Measurements from ENCODE around the gene LRRC8B. TPM values are rescaled to one million over a fixed set of nuclear protein-coding genes. Genes with fewer than 3 reads are reported as not detected.
A peak's percentile ranks its signal among the peaks of the same experiment; 100 is the strongest.
"Not testable (repeated sequence)": the region's sequence is repeated elsewhere in the genome, so short reads cannot be mapped to it uniquely, and the experiment has no call there.

The LRRC8B gene
- total and polyA plus RNA-seq, 2 of the 13 experiments (the other 11 are each of a cell fraction or from before 2014, with no cell fraction given): 4.9 to 7.6 TPM

DNA sequence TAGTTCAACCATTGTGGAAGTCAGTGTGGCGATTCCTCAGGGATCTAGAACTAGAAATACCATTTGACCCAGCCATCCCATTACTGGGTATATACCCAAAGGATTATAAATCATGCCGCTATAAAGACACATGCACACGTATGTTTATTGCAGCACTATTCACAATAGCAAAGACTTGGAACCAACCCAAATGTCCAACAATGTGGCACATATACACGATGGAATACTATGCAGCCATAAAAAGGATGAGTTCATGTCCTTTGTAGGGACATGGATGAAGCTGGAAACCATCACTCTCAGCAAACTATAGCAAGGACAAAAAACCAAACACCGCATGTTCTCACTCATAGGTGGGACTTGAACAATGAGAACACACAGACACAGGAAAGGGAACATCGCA, 2.7 kb upstream of the LRRC8B start:
- H4K20me1 ChIP-seq (ENCODE audit: insufficient read depth, low read length); H3K27me3 ChIP-seq (ENCODE audit: control insufficient read depth in 1 of 2, insufficient read depth in 2 of 2, low read length in 2 of 2); POLR2A ChIA-PET; H3K4me2 ChIP-seq (ENCODE audit: low read depth, low read length); H3K36me3 ChIP-seq (replicated peaks in 1 of 2; ENCODE audit: control insufficient read depth in 1 of 2, insufficient read depth in 2 of 2, low read length in 2 of 2); DNase-seq (ENCODE audit: low spot score); H3K27ac ChIP-seq (ENCODE audit: extremely low read length, insufficient read depth, low read length); H2AFZ ChIP-seq (ENCODE audit: low read length); H3K9ac ChIP-seq (ENCODE audit: insufficient read depth, low read depth, low read length); CTCF ChIA-PET (ENCODE audit: low intra/inter-chr PET ratio, low total read pairs); BruUV-seq (replicated peaks); FAIRE-seq; H3K4me3 ChIP-seq (replicated peaks in 1 of 3; ENCODE audit: insufficient read depth in 1 of 3, low read depth in 2 of 3, low read length in 3 of 3); ATAC-seq; in situ Hi-C loops (cut with HindIII; ENCODE audit: extremely low pct_ligation_motif_present, low pct_unique_long_range_greater_than_20kb); H3K9me3 ChIP-seq (ENCODE audit: low read length): not testable (repeated sequence)
- intact Hi-C loops (cut with micrococcal nuclease; ENCODE audit: unreplicated experiment): loop anchor here (2.0 to 10.0 kb wide), 3 partner anchors 45 to 627 kb away; partner anchors contain the start of gene GTF2B
- Histone ChIP-seq H3K4me1 (ENCODE audit: insufficient read depth, low read length) (peaks cover 28% of the 10 kb centered on the region), H3K79me2 (ENCODE audit: insufficient read depth, low read length) (peaks cover 13% of the 10 kb centered on the region)
- 94% methylated on average over 6 of the region's 6 CpGs for WGBS (ENCODE audit: low lambda C conversion rate)

GRCh38 chr1:89523572-89524368, 859 bp upstream of the LRRC8B start:
- Histone ChIP-seq H3K27me3 (ENCODE audit: control insufficient read depth in 1 of 2, insufficient read depth in 2 of 2, low read length in 2 of 2) (no peaks in the 10 kb centered on the region; a peak in 1 of 5 replicates), H2AFZ (ENCODE audit: low read length) (peak overlapping the region; percentile 28), H3K4me2 (ENCODE audit: low read depth, low read length) (peak overlapping the region; percentile 87), H3K36me3 (replicated peaks in 1 of 2; ENCODE audit: control insufficient read depth in 1 of 2, insufficient read depth in 2 of 2, low read length in 2 of 2) (no peaks in the 10 kb centered on the region), H3K4me3 (replicated peaks in 1 of 3; ENCODE audit: insufficient read depth in 1 of 3, low read depth in 2 of 3, low read length in 3 of 3) (peak overlapping the region; percentile 77 to 100 (median 89); a peak in 5 of 6 replicates), H4K20me1 (ENCODE audit: insufficient read depth, low read length) (no peaks in the 10 kb centered on the region), H3K9ac (ENCODE audit: insufficient read depth, low read depth, low read length) (peak overlapping the region; percentile 89), H3K79me2 (ENCODE audit: insufficient read depth, low read length) (peaks cover 16% of the 10 kb centered on the region), H3K9me3 (ENCODE audit: low read length) (no peaks in the 10 kb centered on the region), H3K4me1 (ENCODE audit: insufficient read depth, low read length) (peaks cover 46% of the 10 kb centered on the region), H3K27ac (ENCODE audit: extremely low read length, insufficient read depth, low read length) (peak overlapping the region; percentile 84)
- in situ Hi-C loops (cut with HindIII; ENCODE audit: extremely low pct_ligation_motif_present, low pct_unique_long_range_greater_than_20kb): no loop called here
- ATAC-seq: peak; percentile 53
- WGBS (ENCODE audit: low lambda C conversion rate): 61% methylated on average over 19 of the region's 21 CpGs
- TSS peak; percentile 75 for BruUV-seq (replicated peaks)
- no peak for FAIRE-seq
- intact Hi-C loops (cut with micrococcal nuclease; ENCODE audit: unreplicated experiment): loop anchor here (5.0 to 10.0 kb wide), 2 partner anchors 44 to 629 kb away; partner anchors contain the start of gene GTF2B
- DNase-seq (ENCODE audit: low spot score): peak; percentile 30
- ChIA-PET CTCF (ENCODE audit: low intra/inter-chr PET ratio, low total read pairs) (no interaction called here), POLR2A (interaction anchor here (0.7 to 0.9 kb wide), 5 partner anchors 13 to 73 kb away, joined by 3 read pairs; no protein-coding TSS in a partner anchor)
- TF ChIP-seq ZNF446 (CRISPR knock-in tag; IDR thresholded peaks at IDR 0.05): no peak
- TF ChIP-seq DNMT3B (CRISPR knock-in tag; conservative IDR thresholded peaks at IDR 0.05): no peak
- peak; percentile 83 for TF ChIP-seq NFE2L1 (CRISPR knock-in tag; IDR thresholded peaks at IDR 0.05; ENCODE audit: borderline replicate concordance)
- no peak for TF ChIP-seq KDM2A (CRISPR knock-in tag; IDR thresholded peaks at IDR 0.05; ENCODE audit: borderline replicate concordance, low read depth)
- 0 out of 2 replicates have a peak, but pooled peaks have one; percentile 22 for TF ChIP-seq NR0B2 (CRISPR knock-in tag; IDR thresholded peaks at IDR 0.05)
- 0 out of 2 replicates have a peak, but pooled peaks have one; percentile 60 for TF ChIP-seq ZNF225 (CRISPR knock-in tag; IDR thresholded peaks at IDR 0.05)
- 0 out of 2 replicates have a peak, but pooled peaks have one; percentile 83 for TF ChIP-seq ZNF703 (CRISPR knock-in tag; IDR thresholded peaks at IDR 0.05; ENCODE audit: borderline replicate concordance)
- 0 out of 2 replicates have a peak, but pooled peaks have one; percentile 50 for TF ChIP-seq CENPT (CRISPR knock-in tag; IDR thresholded peaks at IDR 0.05; ENCODE audit: low read depth)
- TF ChIP-seq CREB1 (IDR thresholded peaks at IDR 0.05): no peak
- TF ChIP-seq CREB1 (CRISPR knock-in tag; IDR thresholded peaks at IDR 0.05): peak; percentile 38; the same call in 1 of the 2 replicates
- no peak for TF ChIP-seq SUZ12 (IDR thresholded peaks at IDR 0.05; ENCODE audit: low read depth, low read length)
- TF ChIP-seq ZBTB20 (CRISPR knock-in tag; IDR thresholded peaks at IDR 0.05; ENCODE audit: borderline replicate concordance, low read depth): peak; percentile 52; the same call in 1 of the 2 replicates
- 0 out of 2 replicates have a peak, but pooled peaks have one; percentile 12 for TF ChIP-seq SOX5 (CRISPR knock-in tag; IDR thresholded peaks at IDR 0.05; ENCODE audit: borderline replicate concordance)
- TF ChIP-seq TCF12 (IDR thresholded peaks at IDR 0.05): no peak
- TF ChIP-seq TCF12 (CRISPR knock-in tag; IDR thresholded peaks at IDR 0.05): no peak
- no peak for TF ChIP-seq ATM (IDR thresholded peaks at IDR 0.05; ENCODE audit: borderline replicate concordance)
- no peak for TF ChIP-seq MEIS2 (CRISPR knock-in tag; IDR thresholded peaks at IDR 0.05)
- no peak for TF ChIP-seq NONO (IDR thresholded peaks at IDR 0.05)
- no peak for TF ChIP-seq NONO (CRISPR knock-in tag; conservative IDR thresholded peaks at IDR 0.05)
